Placental epithelial cell (primary cell): ENCODE data around the gene PHF10. TPM values are rescaled to one million over a fixed set of nuclear protein-coding genes. Genes with fewer than 3 reads are reported as not detected.

Experiments used
- total RNA-seq: library from RNA; depleted of rRNA; stranded (reverse); fragments of >200 nt; gene quantifications from 2 replicates; pipeline ENCODE4 v1.2.3, GENCODE V29; 2012

The PHF10 gene
- total RNA-seq, result 15.8 and 16.9 TPM in 2 replicates

GRCh38 chr6:169724494-169725124 lies at the start of gene PHF10:
Gene PHF10, minus strand, starts transcription at chr6:169724500. Its CDS starts 569 bp downstream, at chr6:169723931.

DNA sequence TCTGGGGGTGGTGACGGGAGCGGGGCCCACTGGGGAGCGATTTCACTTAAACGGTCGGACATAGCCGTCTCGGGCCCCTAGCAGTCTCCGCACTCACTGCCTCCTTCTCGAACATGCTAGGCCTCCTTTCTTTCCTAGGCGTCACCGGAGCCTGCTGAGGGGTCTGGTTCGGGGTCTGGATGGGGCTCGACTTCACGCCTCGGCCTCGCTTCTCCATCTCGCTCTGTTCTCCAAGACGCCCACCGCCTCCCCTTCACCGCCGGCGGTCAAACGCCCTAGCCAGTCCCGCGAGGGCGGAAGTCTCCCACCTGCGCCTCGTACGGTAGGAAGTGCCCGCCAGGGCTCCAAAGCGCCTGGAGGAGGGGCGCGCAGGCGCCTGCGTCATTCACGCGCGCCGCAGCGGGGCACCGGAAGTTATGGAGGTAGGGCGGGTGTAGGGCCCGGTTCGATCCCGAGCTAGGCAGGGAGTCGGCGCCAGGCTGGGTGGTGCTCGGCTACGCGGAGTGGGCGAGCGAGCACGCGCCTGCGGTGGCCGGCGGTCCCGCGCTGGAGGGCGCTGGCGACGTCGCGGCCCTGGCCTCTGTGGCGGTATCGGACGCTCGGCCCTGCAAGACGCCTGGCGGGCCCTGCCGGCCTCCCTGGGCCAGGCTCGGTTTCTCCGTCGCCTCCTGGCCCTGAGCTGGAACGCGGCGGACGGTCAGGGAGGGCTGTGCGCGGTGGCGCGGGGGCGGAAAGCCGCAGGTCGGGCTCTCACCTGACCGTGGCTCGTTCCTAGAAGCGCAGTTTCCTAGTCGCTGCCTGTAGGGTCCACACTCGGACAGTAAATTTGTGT lies 27.2 kb upstream of the PHF10 start, which contains the start of the genes DYNLT2 and ERMARD:
TSS of gene DYNLT2 (minus strand) at position 331 of the 832 bp plus-strand sequence. CDS start at position 217, 114 bp downstream.
TSS of gene ERMARD (plus strand) at position 381 of the 832 bp plus-strand sequence. CDS start at position 417, 36 bp downstream.

GRCh38 chr6:169701954-169702839 lies 22.1 kb downstream of the PHF10 start, which contains the start of the genes C6orf120 and WDR27:
Gene C6orf120, plus strand, starts transcription at chr6:169702126. Its CDS starts 334 bp downstream, at chr6:169702460.
Gene WDR27, minus strand, starts transcription at chr6:169702029. Its CDS starts 13,024 bp downstream, at chr6:169689005.

Other genes with a start within 250 kb of the PHF10 start
- gene WDR27, start 22.5 kb downstream of the PHF10 start, total RNA-seq, result 20.4 and 22.4 TPM in 2 replicates
- gene C6orf120, start 22.4 kb downstream of the PHF10 start, total RNA-seq, result 35.7 and 57.4 TPM in 2 replicates
- gene DYNLT2, start 27.1 kb upstream of the PHF10 start, total RNA-seq, result 0.98 and 1.2 TPM in 2 replicates
- gene ERMARD, start 27.1 kb upstream of the PHF10 start, total RNA-seq, result 15.4 and 24.7 TPM in 2 replicates